Measurements from ENCODE around the gene TBC1D10A. TPM values are rescaled to one million over a fixed set of nuclear protein-coding genes. Genes with fewer than 3 reads are reported as not detected.

The TBC1D10A gene
- total RNA-seq, 1 donor from 2014 or later = 29.6 TPM

DNA sequence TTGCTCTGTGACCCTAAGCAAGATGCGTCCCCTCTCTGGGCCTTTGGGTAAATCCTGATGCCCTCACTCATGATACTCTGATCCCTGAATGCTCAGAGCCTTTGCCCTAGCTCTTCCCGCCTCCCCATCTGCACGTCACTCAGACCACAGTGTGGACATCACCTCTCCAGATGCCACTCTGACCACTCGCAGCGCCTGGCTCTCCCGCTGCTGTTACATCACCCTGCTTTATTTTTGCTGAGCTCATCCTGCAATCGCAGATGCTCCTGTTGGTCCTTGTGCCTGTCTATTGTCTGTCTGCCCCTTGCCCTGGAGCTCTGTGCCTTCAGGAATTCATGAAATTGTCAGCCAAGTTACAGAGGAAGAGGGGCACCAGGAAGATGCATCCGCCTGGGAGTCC is 65.6 kb downstream of the TBC1D10A start:
- Histone ChIP-seq H3K36me3 (no peaks in the 10 kb centered on the region), H3K4me3 (no peak overlapping the region), H3K27ac (no peak overlapping the region), H3K27me3 (no peaks in the 10 kb centered on the region), H3K9me3 (no peaks in the 10 kb centered on the region), H3K4me1 (peaks cover 5% of the 10 kb centered on the region)
- ATAC-seq (peak; percentile 4), DNase-seq (no peak)
- TF ChIP-seq, protein P1, sequence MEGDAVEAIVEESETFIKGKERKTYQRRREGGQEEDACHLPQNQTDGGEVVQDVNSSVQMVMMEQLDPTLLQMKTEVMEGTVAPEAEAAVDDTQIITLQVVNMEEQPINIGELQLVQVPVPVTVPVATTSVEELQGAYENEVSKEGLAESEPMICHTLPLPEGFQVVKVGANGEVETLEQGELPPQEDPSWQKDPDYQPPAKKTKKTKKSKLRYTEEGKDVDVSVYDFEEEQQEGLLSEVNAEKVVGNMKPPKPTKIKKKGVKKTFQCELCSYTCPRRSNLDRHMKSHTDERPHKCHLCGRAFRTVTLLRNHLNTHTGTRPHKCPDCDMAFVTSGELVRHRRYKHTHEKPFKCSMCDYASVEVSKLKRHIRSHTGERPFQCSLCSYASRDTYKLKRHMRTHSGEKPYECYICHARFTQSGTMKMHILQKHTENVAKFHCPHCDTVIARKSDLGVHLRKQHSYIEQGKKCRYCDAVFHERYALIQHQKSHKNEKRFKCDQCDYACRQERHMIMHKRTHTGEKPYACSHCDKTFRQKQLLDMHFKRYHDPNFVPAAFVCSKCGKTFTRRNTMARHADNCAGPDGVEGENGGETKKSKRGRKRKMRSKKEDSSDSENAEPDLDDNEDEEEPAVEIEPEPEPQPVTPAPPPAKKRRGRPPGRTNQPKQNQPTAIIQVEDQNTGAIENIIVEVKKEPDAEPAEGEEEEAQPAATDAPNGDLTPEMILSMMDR (IDR thresholded peaks at IDR 0.05) = no peak
- intact Hi-C loops (cut with DNase I) = no loop called here

DNA sequence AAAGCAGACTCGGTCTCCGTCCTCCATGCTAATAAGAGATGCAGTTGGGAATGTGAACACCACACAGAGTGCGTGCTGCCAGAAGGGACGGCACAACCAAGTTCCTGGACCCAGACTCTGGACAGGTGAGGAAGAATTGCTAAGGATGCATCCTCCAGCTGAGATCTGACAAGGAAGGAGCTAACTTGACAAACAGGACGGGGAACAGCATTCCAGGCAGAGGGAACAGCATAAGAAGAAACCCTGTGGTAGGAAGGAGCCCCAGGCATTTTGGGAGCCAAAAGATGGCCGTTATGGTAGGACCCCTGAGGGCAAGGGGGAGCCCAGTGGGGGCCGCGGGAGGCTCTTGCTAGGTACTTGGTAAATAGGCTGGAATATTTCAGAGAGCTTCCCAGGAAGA is 66.1 kb downstream of the TBC1D10A start:
- no peak for DNase-seq
- H3K4me1 ChIP-seq = peaks cover 10% of the 10 kb centered on the region
- no peaks in the 10 kb centered on the region for H3K27me3 ChIP-seq
- no peak overlapping the region for H3K27ac ChIP-seq
- TF ChIP-seq, protein P1 (IDR thresholded peaks at IDR 0.05) = no peak
- no peaks in the 10 kb centered on the region for H3K9me3 ChIP-seq
- no peak overlapping the region for H3K4me3 ChIP-seq
- intact Hi-C loops (cut with DNase I) = no loop called here
- no peaks in the 10 kb centered on the region for H3K36me3 ChIP-seq
- ATAC-seq = no peak

DNA sequence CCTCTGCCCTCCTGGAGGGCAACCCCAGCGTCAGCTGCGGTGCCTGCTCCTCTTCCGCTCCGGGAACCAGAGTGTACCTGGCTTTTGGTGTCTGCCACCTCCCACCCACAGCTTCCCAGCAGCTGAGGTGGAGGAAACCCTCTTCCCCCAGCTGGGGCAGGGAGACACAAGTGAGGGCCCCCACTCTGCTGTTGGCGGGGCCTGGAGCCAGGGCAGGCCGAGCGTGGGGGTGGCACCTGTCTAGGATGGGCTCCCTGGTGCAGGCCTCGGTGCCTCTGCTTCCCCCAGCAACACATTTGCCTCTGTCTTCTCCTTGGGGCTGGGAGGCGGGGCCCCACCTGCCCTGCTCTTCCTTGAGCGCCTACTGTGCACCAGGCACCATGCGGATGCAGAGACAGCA is 66.5 kb downstream of the TBC1D10A start:
- Histone ChIP-seq H3K27ac (no peak overlapping the region), H3K4me1 (peaks cover 11% of the 10 kb centered on the region), H3K4me3 (no peak overlapping the region), H3K9me3 (no peaks in the 10 kb centered on the region), H3K27me3 (no peaks in the 10 kb centered on the region), H3K36me3 (no peaks in the 10 kb centered on the region)
- intact Hi-C loops (cut with DNase I) = no loop called here
- DNase-seq (no peak), ATAC-seq (no peak)
- TF ChIP-seq, protein P1 (IDR thresholded peaks at IDR 0.05) = no peak

DNA sequence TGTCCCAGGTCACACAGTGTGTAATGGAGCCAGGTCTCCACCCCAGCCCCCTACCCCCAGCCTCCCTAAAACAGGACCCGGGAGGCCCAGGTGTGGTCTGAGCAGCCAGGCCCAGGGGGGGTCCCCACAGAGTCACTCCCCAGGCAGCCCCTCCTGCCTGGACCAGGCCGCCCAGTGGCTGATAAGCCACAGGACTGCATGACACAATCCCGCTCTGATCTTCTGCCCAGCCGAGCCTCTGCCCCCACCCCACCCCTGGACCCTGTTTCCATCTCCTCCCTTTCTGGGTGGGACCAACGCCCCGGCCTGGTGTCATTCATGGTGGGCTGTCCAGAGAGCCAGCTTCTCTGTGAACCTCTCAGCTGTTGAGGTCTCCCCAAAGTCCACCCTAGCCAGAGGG is 72.4 kb downstream of the TBC1D10A start:
- TF ChIP-seq, protein P1 (IDR thresholded peaks at IDR 0.05) = no peak
- Histone ChIP-seq H3K4me1 (peaks cover 21% of the 10 kb centered on the region), H3K36me3 (no peaks in the 10 kb centered on the region), H3K9me3 (no peaks in the 10 kb centered on the region), H3K4me3 (no peak overlapping the region), H3K27ac (no peak overlapping the region), H3K27me3 (no peaks in the 10 kb centered on the region)
- intact Hi-C loops (cut with DNase I) = no loop called here
- ATAC-seq (no peak), DNase-seq (no peak)

DNA sequence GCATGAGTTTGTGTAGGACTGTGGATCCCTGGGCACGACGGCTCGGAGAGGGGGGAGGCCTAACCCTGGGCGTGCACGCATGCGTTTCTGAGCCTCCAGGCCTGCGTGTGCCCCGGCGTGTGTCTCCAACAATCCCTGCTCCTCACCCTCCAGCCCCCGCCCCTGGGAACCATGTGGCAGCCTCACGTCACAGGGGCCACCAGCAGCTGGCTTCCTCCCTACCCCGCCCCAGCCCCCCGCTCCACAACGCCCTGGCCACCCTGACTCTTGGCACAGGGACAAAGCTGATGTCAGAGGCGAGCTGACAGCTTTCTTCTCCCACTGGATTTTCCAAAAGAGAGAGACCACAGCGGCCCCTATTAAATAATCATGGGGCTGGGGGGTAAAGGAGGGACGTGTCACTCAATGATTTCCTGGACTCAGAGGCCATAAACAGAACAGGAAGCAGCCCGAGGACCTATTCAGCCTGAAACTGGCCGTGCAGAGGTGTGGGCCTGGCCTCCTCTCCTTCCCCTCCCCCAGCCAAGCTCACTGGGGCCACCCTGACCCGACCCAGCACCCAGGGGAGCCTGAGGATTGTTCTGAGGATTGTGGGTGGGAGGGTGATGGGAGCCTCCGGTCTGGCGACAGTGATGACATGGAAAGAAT is 73.4 kb downstream of the TBC1D10A start:
- peak; percentile 1 for ATAC-seq
- Histone ChIP-seq H3K4me3 (no peak overlapping the region), H3K9me3 (no peaks in the 10 kb centered on the region), H3K4me1 (peaks cover 26% of the 10 kb centered on the region), H3K36me3 (no peaks in the 10 kb centered on the region), H3K27ac (peak overlapping the region; percentile 18), H3K27me3 (no peaks in the 10 kb centered on the region)
- TF ChIP-seq, protein P1 (IDR thresholded peaks at IDR 0.05) = no peak
- intact Hi-C loops (cut with DNase I) = no loop called here
- DNase-seq = peak; percentile 77

Measured in upper lobe of right lung (tissue), 1 donor.